ENCODE measurements around the gene METTL27. TPM values are rescaled to one million over a fixed set of nuclear protein-coding genes. Genes with fewer than 3 reads are reported as not detected.

METTL27 gene
- total RNA-seq, 1 donor from 2014 or later, result not detected

GRCh38 chr7:73872056-73872908, 30.0 kb upstream of the METTL27 start:
- H3K27me3 ChIP-seq, result no peaks in the 10 kb centered on the region
- H3K27ac ChIP-seq, result peak overlapping the region; percentile 62
- DNase-seq (ENCODE audit: extremely low spot score in 2 of 2), result no peak
- H3K9me3 ChIP-seq, result no peaks in the 10 kb centered on the region
- peaks cover 33% of the 10 kb centered on the region for H3K4me1 ChIP-seq
- no peak overlapping the region for H3K4me3 ChIP-seq
- intact Hi-C loops (cut with DNase I), result no loop called here
- H3K36me3 ChIP-seq, result no peaks in the 10 kb centered on the region
- TF ChIP-seq, protein P1, sequence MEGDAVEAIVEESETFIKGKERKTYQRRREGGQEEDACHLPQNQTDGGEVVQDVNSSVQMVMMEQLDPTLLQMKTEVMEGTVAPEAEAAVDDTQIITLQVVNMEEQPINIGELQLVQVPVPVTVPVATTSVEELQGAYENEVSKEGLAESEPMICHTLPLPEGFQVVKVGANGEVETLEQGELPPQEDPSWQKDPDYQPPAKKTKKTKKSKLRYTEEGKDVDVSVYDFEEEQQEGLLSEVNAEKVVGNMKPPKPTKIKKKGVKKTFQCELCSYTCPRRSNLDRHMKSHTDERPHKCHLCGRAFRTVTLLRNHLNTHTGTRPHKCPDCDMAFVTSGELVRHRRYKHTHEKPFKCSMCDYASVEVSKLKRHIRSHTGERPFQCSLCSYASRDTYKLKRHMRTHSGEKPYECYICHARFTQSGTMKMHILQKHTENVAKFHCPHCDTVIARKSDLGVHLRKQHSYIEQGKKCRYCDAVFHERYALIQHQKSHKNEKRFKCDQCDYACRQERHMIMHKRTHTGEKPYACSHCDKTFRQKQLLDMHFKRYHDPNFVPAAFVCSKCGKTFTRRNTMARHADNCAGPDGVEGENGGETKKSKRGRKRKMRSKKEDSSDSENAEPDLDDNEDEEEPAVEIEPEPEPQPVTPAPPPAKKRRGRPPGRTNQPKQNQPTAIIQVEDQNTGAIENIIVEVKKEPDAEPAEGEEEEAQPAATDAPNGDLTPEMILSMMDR (IDR thresholded peaks at IDR 0.05), result no peak
- TF ChIP-seq POLR2A (IDR thresholded peaks at IDR 0.05), result no peak
- TF ChIP-seq POLR2AphosphoS5 (IDR thresholded peaks at IDR 0.05; ENCODE audit: insufficient read depth in 1 of 2, low read depth in 1 of 2), result no peak

DNA sequence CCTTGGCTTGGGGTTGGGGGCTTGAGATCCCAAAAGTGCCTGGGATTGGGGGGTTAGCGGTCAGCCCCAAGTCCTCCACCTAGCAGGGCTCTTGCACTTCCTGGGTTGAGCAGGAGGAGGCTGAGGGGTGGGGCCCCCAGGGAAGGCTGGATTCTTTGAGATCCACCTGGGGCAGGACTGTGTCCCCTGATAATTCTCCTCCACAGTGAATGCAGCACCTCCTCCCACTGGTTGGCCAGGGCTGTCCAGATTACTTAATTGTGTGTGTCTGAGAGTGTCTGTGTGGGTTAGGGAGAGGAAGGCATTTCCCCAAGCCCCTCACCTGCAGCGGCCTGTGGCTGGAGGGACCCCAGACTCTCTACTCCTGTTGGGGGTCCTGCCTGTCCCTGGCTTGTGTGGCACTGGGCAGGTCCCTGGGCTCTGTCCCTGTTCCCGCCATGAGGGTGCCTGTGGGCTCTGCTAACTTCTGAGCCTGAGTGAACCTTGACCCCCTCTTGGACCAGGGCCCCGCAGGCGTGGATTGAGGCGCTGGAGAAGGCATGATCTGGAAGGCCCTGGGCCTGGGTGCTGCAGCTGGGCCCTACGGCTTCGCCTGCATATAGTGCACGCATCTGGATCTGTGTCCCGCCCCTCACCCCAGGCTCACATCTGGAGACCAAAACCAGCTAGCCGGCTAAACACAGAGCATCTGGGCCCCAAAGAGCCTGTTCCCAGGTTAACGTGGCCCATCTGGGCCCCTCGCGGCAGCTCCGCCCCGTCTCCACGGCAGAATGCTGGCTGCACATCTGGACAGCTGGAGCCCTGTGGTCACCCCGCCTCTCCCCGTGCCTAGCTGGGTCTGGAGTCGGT, 29.1 kb upstream of the METTL27 start:
- Histone ChIP-seq H3K4me1 (peaks cover 33% of the 10 kb centered on the region), H3K27ac (peak overlapping the region; percentile 62), H3K27me3 (no peaks in the 10 kb centered on the region), H3K36me3 (no peaks in the 10 kb centered on the region), H3K9me3 (no peaks in the 10 kb centered on the region), H3K4me3 (no peak overlapping the region)
- intact Hi-C loops (cut with DNase I), result no loop called here
- no peak for DNase-seq (ENCODE audit: extremely low spot score in 2 of 2)
- TF ChIP-seq POLR2AphosphoS5 (IDR thresholded peaks at IDR 0.05; ENCODE audit: insufficient read depth in 1 of 2, low read depth in 1 of 2) (peak in 1 of 2 donors; percentile 52), POLR2A (IDR thresholded peaks at IDR 0.05) (no peak)

DNA sequence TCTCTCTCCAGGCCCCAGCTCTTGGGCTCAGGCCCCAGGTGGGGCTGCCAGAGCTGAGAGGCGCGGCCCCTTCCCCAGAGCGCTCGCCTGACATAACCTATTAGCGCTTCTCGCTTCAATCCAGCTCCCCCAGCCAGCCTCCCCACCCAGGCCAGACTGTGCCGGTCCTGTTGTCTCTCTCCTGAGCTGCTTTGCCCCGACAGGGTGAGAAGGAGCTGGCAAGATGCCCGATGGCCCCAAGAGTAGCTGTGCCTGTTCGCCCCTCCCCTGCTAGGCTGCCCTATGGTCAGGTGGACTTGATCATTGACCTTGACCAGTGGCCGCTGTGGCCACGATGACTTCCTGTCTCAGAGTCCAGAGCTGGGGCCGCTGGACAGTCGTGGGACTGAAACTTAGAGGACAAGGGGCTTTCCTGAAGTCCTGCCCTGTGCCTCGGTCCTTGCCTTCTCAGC, 27.8 kb upstream of the METTL27 start:
- Histone ChIP-seq H3K27ac (peak overlapping the region; percentile 56), H3K27me3 (no peaks in the 10 kb centered on the region), H3K4me1 (peaks cover 33% of the 10 kb centered on the region), H3K4me3 (no peak overlapping the region), H3K9me3 (no peaks in the 10 kb centered on the region), H3K36me3 (no peaks in the 10 kb centered on the region)
- TF ChIP-seq POLR2A (IDR thresholded peaks at IDR 0.05) (no peak), POLR2AphosphoS5 (IDR thresholded peaks at IDR 0.05; ENCODE audit: insufficient read depth in 1 of 2, low read depth in 1 of 2) (no peak)
- TF ChIP-seq, protein P1 (IDR thresholded peaks at IDR 0.05), result no peak
- intact Hi-C loops (cut with DNase I), result no loop called here
- DNase-seq (ENCODE audit: extremely low spot score in 2 of 2), result no peak

GRCh38 chr7:73869011-73869798, 26.9 kb upstream of the METTL27 start:
- Histone ChIP-seq H3K9me3 (no peaks in the 10 kb centered on the region), H3K36me3 (no peaks in the 10 kb centered on the region), H3K27ac (peak overlapping the region; percentile 56), H3K27me3 (no peaks in the 10 kb centered on the region), H3K4me3 (no peak overlapping the region), H3K4me1 (peaks cover 33% of the 10 kb centered on the region)
- no peak for DNase-seq (ENCODE audit: extremely low spot score in 2 of 2)
- TF ChIP-seq POLR2AphosphoS5 (IDR thresholded peaks at IDR 0.05; ENCODE audit: insufficient read depth in 1 of 2, low read depth in 1 of 2) (no peak), POLR2A (IDR thresholded peaks at IDR 0.05) (no peak)
- TF ChIP-seq, protein P1 (IDR thresholded peaks at IDR 0.05), result no peak
- intact Hi-C loops (cut with DNase I), result no loop called here

DNA sequence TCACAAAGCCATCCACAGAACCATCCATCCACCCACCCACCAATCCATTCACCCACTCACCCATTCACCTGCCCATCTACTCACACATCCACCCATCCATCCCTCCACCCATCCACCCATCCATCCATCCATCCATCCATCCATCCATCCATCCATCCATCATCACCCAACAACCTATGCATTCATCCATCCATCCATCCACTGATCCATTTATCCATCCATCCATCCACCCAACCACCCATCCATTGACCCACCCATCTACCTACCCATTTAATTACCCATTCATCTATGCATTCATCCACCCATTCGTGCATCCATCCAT, 24.1 kb upstream of the METTL27 start:
- no peaks in the 10 kb centered on the region for H3K36me3 ChIP-seq
- peaks cover 22% of the 10 kb centered on the region for H3K4me1 ChIP-seq
- no peak for DNase-seq (ENCODE audit: extremely low spot score in 2 of 2)
- no peak overlapping the region for H3K27ac ChIP-seq
- intact Hi-C loops (cut with DNase I), result no loop called here
- no peak overlapping the region for H3K4me3 ChIP-seq
- TF ChIP-seq POLR2A (IDR thresholded peaks at IDR 0.05), result no peak
- TF ChIP-seq POLR2AphosphoS5 (IDR thresholded peaks at IDR 0.05; ENCODE audit: insufficient read depth in 1 of 2, low read depth in 1 of 2), result no peak
- TF ChIP-seq, protein P1 (IDR thresholded peaks at IDR 0.05), result no peak
- no peaks in the 10 kb centered on the region for H3K27me3 ChIP-seq
- no peaks in the 10 kb centered on the region for H3K9me3 ChIP-seq
